Omental fat pad (tissue), 4 donors: ENCODE results near the gene TMCO6. TPM values are rescaled to one million over a fixed set of nuclear protein-coding genes. Genes with fewer than 3 reads are reported as not detected.
A peak's percentile ranks its signal among the peaks of the same experiment; 100 is the strongest.
"Not testable (repeated sequence)": the region's sequence is repeated elsewhere in the genome, so short reads cannot be mapped to it uniquely, and the experiment has no call there.

ENCODE experiments used
- ATAC-seq: fragments of 150-250 bp; one replicate; pipeline ENCODE4 v1.9.1; 2016; ENCODE audit warnings: mild to moderate bottlenecking, moderate library complexity; ENCODE audit not compliant: low FRiP score
- DNase-seq: peaks from one replicate; pipeline ENCODE4 v3.0.0-alpha.2; 2019; ENCODE audit warnings: low spot score
- CTCF ChIP-seq, 3 donors: fragments of 450-650 bp; IDR thresholded peaks; one replicate each; pipeline ENCODE4 v1.5.1; 2016 to 2017; ENCODE audit warnings: antibody characterized with exemption in 3 of 3, mild to moderate bottlenecking in 3 of 3, moderate library complexity in 2 of 3
- total RNA-seq, 4 donors: library from RNA; depleted of rRNA; stranded (reverse); fragments of >200 nt; gene quantifications; one replicate each; pipeline ENCODE4 v1.1.0, GENCODE V29; 2016

TMCO6 gene
- total RNA-seq, 4 donors from 2014 or later = 18.7 to 96.9 (median 29.8) TPM

- TF ChIP-seq CTCF (IDR thresholded peaks at IDR 0.05) = no peak
- peak; percentile 8 for ATAC-seq
Measured at GRCh38 chr5:140664030-140664358, 24.7 kb downstream of the TMCO6 start.

GRCh38 chr5:140664359-140665119, 25.3 kb downstream of the TMCO6 start, which contains the start of gene WDR55:
Gene WDR55 (plus strand): TSS chr5:140664904. CDS start chr5:140664913, 9 bp downstream.
- no peak for TF ChIP-seq CTCF (IDR thresholded peaks at IDR 0.05)
- DNase-seq = peak; percentile 89
- peak; percentile 98 for ATAC-seq

More at GRCh38 chr5:140664030-140664358, 24.7 kb downstream of the TMCO6 start:
- no peak for DNase-seq

GRCh38 chr5:140671035-140671434, 31.8 kb downstream of the TMCO6 start:
- not testable (repeated sequence) for DNase-seq, ATAC-seq

- ATAC-seq (no peak), DNase-seq (no peak)
- no peak for TF ChIP-seq CTCF (IDR thresholded peaks at IDR 0.05)
Measured at GRCh38 chr5:140671472-140672125, 32.3 kb downstream of the TMCO6 start.

GRCh38 chr5:140672455-140673186, 33.4 kb downstream of the TMCO6 start:
- no peak for TF ChIP-seq CTCF (IDR thresholded peaks at IDR 0.05)
- no peak for DNase-seq
- peak; percentile 34 for ATAC-seq

GRCh38 chr5:140673187-140673976, 34.1 kb downstream of the TMCO6 start, which contains the start of gene DND1:
Gene DND1 (minus strand): TSS chr5:140673576. CDS start chr5:140673542, 34 bp downstream.
- ATAC-seq (no peak), DNase-seq (no peak)
- no peak for TF ChIP-seq CTCF (IDR thresholded peaks at IDR 0.05)
